Activated CD4-positive, alpha-beta T cell treated with anti-CD3 and anti-CD28 coated beads, Interleukin-2, amount 50 U/mL, for 24 hours (primary cell): ENCODE measurements around the gene SSNA1.

Experiments used
- DNase-seq, 2 donors: peaks; one replicate each; pipeline ENCODE4 v3.0.0-alpha.2; 2020; ENCODE audit warnings: low read depth in 1 of 2, low spot score in 1 of 2

The SSNA1 gene

DNA sequence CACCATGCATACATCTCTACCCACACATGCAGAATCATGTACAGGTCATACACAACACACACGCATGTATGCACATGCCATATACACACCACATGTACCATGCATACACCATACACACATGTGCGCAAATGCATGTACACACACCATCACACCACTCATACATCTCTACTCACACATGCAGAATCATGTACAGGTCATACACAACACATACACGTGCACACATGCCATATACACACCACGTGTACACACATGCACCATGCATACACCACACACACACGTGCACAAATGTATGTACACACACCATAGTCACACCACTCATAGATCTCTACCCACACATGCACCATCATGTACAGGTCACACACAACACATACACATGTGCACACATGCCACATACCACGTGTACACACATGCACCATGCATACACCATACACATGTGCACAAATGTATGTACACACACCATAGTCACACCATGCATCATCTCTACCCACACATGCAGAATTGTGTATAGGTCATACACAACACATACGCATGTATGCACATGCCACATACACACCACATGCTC, 35.6 kb upstream of the SSNA1 start:
- no peak for DNase-seq

DNA sequence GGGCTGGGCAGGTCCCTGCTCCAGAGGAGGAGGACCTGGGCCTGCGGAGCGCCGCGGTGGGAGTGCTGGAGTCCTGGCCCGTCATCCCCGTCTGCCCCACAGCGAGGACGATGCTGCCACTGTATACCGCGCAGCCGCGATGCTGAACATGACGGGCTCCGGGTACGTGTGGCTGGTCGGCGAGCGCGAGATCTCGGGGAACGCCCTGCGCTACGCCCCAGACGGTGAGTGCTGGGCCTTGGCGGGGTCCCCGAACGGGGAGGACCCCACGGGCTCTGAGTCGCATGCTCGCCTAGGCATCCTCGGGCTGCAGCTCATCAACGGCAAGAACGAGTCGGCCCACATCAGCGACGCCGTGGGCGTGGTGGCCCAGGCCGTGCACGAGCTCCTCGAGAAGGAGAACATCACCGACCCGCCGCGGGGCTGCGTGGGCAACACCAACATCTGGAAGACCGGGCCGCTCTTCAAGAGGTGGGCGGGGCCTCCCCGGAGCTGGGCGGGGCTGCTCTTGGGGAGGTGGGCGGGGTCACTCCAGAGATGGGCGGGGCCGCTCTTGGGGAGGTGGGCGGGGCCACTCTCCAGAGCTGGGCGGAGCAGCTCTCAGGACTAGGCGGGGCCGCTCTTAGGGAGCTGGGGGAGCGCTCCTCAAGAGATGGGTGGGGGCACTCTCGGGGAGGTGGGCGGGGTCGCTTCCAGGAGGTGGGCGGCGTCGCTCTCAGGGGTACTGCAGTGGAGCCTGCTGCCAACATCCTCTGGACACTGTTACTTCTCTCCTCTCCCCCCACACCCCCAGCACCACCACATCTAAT, 31.7 kb upstream of the SSNA1 start:
- DNase-seq, result peak; percentile 39

DNA sequence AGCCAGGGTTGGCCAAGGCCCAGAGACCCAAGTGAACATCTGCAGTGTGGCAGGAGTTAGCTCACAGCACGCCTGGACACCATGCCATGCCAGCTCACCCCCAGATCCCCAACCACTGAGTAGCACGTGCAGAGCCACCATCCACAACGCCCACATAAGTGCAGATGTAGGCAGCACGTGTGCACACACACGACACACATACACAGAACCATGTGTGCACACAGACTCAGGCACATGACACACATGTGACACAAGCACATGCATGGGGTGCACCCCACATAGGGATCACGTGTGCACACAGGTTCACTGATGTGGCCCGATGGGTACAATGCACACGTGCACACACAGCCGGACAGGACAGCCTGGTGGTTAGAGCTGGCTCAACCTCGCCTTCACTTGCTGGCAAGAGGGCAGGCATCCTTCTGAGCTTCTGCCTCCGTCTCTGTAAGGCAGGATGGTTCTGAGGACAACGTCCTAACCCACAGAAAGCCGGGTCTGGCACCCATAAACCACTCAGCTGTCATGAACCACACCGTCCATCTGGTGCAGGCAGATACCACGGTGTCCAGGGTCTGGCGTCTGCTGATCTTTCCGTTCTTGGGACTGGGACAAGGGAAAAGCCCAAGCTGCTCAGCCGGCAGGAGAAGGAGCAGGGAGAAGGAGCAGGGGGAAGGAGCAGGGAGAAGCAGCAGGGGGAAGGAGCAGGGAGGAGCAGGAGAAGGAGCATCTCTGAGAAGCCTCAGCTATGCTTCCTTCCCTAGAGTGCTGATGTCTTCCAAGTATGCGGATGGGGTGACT, 30.7 kb upstream of the SSNA1 start:
- no peak for DNase-seq

DNA sequence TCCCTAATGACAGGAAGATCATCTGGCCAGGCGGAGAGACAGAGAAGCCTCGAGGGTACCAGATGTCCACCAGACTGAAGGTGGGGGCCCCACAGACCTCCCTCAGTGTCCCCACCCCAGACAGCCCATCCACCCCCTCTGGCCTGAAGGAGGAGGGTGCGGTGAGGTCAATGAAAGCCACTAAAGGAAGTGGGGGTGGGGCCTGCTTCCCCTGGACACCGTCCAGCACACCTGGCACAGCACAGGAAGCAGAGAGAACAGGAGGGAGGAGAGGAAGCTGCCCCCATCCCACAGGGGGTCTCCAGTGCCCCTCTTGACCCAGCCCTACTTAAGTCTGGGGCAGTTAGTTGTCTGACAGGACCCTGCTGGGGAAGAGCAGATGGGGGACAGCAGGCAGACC, 29.9 kb upstream of the SSNA1 start:
- DNase-seq, result no peak

DNA sequence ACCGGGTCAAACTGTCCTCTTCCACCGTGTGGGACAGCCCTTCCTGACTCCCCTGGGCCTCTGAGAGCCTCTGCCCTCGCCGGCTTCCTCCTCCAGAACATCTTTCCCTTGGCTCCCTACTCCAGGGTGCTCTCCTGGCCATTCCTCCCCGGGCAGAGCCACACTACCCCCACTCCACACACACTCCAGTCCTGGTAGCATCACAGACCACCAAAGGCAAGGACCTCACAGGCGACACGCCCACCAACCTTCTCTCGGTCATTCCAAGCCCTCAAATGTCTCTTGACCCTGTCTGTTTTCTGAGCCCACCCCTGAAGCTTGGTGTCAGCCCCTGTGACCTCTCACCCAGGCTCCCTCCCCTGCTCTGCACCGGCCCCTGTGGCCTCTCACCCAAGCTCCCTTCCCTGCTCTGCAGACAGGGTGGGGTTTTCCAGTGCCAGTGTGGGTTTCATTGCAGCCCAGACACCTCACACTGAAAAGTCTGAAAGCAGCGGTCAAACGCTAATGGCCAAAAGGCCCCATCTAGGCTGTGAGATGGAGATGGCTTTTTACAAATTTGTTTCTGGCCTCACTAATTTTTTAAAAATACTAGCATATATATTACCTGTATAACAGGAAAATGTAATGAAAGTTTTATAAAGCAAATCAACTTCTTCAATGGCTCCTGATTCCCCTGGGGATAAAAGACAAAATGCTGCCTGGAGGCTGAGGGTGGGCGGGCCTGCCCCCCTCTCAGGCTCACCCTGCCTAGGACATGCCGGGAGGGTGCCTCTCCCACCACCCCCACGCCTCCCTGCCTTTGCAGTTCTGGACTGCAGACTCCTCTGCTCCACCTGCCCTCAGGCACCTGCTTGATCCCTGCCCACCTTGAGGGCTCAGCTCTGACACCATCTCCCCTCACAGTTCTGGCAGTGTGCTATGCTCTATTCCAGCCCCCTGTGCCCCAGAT, 29.1 kb upstream of the SSNA1 start:
- no peak for DNase-seq

DNA sequence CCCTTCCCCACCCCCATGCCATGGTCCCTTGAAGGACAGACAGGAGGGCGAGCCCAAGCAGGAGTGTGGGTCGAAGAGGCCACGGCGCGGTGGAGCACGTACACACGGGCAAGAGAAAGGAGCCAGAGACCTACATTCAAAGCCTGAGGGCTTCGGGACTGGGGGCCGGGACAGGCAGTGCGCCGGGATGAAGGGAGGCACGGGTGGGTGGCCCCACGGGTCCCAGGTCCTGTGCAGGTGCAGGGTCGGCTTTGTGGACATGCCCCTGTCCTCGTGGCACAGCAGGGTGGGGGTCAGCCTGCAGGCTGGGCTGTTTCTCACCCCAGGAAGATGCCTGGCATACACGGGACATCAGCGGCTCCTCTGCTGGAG, 28.4 kb upstream of the SSNA1 start:
- no peak for DNase-seq

DNA sequence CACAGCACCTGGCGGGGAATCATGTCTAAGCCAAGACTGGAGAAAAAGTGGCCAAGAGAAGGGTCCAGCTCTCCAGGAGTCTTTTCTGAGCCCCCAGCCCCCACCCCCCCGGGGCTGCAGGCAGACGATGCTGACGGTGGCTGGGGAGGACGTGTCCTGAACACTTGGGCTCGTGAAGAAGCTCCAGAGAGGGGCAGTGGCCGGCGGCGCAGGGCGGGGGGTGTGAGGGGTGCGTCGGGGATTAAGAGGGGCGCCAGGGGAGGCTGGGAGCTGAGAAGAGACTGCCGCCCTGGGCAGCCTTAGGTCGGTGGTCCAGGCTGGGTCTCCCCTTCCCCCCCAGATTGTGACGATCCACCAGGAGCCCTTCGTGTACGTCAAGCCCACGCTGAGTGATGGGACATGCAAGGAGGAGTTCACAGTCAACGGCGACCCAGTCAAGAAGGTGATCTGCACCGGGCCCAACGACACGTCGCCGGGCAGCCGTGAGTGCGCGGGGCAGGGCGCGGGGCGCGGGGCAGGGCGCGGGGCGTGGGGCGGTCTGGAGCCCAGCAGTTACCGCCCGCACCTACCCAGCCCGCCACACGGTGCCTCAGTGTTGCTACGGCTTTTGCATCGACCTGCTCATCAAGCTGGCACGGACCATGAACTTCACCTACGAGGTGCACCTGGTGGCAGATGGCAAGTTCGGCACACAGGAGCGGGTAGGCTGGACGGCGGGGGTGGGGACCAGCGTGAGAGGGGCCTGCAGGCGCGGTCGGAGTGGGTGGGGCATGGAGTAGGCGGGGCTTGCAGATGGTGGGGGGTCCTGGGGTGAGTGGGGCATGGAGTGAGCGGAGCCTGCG, 27.5 kb upstream of the SSNA1 start:
- no peak for DNase-seq

DNA sequence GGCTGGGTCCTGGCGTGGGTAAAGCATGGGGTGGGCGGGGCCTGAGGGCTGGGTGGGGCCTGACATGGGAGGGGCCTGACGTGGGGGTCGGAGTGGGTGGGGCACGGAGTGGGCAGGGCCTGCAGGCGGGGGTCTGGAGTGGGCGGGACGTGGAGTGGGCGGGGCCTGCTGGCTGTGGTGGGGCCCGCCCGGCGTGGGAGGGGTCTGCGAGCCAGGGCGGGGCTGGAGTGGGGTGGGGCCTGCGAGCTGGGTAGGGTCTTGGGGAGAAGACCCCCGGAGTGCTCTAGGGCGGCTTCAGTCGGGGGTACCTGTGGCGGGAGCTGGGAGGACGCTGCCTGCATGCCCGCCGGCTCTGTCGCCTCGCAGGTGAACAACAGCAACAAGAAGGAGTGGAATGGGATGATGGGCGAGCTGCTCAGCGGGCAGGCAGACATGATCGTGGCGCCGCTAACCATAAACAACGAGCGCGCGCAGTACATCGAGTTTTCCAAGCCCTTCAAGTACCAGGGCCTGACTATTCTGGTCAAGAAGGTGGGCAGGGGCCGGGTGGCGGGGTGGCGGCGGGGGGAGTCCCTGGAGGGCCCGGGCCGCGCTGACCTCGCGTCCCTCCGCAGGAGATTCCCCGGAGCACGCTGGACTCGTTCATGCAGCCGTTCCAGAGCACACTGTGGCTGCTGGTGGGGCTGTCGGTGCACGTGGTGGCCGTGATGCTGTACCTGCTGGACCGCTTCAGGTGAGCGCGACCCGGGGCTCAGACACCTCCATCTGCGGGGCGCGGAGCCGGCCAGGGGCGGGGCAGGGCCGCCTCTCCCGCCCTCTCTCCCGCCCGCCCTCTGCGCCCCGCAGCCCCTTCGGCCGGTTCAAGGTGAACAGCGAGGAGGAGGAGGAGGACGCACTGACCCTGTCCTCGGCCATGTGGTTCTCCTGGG, 26.7 kb upstream of the SSNA1 start:
- DNase-seq, result no peak

DNA sequence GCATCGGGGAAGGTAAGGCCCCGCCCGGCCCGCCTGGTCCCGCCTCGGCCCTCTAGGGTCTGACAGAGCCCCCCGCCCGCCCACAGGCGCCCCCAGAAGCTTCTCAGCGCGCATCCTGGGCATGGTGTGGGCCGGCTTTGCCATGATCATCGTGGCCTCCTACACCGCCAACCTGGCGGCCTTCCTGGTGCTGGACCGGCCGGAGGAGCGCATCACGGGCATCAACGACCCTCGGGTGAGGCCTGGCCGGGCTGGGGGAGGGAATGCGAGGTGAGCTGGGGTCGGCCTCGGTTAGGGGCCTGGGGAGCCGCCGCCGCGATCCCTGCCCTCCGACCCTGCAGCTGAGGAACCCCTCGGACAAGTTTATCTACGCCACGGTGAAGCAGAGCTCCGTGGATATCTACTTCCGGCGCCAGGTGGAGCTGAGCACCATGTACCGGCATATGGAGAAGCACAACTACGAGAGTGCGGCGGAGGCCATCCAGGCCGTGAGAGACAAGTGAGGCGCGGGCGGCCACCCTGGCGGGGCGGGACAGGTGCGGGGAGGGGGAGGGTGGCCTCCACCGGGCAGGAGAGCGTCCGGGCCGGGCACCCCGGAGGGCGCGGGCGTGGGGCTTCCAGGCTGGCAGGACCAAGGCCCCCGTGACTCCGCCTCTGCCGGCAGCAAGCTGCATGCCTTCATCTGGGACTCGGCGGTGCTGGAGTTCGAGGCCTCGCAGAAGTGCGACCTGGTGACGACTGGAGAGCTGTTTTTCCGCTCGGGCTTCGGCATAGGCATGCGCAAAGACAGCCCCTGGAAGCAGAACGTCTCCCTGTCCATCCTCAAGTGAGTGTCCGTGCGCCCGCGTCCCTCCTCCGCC, 25.7 kb upstream of the SSNA1 start:
- DNase-seq, result no peak

DNA sequence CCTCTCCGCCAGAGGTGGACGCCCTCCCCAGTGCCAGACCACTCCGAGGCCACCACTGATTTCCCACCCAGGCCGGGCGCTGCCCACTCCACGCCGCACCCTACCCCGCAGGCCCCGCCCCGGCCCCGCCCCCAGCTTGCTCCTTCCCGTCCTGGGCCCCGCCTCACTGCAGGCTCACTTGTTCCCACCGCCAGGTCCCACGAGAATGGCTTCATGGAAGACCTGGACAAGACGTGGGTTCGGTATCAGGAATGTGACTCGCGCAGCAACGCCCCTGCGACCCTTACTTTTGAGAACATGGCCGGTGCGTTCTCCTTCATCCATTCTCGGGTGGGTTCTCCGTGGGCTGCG, 25.1 kb upstream of the SSNA1 start:
- DNase-seq, result no peak

DNA sequence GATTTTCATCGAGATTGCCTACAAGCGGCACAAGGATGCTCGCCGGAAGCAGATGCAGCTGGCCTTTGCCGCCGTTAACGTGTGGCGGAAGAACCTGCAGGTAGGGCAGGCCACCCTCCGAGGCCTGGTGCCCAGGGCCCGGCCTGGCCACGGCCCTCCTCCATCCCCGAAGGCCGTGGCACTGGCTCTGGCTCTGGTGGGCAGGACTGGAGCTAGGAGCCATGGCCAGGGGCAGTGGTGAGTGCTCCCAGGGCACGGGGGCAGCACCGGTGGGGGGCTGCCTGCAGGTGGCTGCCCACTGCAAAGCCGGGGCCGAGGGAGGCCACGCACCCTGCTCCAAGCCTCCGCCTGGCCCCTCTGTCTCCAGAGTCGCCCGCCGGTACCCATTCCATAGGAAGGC, 24.7 kb upstream of the SSNA1 start:
- no peak for DNase-seq

DNA sequence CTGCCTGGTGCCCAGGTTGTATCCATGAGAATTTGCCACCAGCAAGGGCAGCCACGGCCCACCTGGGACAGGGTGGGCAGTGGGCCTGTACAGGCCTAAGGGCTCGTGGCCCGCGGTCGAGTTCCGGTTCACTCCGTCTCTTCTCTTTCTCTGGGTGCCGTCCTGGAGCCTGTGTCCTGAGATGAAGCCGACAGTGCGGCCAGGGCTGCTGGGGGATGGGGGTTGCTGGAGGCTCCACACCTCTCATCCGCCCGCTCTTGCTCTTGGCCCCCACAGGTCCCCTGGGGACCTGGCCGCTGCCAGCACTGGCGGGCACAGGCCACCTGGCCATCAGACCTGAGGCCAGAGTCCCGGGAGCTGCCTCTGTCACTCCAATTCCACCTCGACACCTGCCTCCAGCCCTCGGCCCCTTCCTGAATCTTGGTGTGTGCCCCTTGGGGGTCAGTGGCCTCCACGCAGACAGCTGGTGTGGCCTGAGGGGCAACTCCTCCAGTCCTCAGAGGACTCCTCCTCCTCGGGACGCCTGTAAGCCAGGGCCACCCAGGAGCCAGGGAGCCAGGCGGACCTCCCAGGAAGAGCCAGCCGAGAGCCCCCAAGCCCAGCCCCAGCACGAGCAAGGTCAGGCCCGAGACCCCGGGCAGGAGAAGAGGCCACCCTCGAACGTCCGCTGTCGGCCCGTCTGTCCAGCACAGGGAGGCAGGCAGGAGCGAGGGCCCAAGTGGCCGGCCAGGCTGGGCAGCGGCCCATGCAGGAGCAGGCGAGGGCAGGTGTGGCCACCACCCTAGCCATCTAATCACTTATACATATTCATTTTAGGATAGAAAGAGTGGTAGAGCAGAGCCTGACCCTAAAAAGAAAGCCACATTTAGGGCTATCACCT, 23.9 kb upstream of the SSNA1 start:
- DNase-seq, result no peak

DNA sequence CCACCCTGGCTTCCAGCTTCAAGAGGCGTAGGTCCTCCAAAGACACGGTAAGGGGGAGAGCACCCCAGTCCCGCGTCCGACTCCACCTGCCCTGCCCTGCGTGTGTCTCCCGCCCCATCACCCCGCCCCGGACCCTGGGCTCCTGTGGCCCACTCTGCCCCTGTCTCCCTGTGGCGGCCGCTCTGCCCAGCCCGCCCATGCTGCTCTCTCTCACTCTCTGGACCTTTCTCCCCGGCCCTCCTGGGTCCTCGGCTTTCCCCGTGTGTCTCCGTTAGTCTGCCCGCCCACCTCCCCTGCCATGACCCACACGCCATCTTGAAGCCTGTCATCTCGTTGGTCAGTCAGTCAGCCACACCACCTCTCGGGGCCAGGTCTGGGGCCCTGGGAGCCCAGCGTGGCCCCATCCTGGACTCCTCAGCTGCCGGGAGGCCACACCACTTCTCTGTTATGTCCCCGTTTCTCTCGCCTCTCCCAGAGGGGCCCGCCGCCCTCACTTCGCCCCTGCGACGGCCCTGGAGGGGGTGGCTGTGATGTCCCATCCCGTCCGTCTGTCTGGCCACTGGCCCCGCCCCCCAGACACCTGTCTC, 23.1 kb upstream of the SSNA1 start:
- no peak for DNase-seq

DNA sequence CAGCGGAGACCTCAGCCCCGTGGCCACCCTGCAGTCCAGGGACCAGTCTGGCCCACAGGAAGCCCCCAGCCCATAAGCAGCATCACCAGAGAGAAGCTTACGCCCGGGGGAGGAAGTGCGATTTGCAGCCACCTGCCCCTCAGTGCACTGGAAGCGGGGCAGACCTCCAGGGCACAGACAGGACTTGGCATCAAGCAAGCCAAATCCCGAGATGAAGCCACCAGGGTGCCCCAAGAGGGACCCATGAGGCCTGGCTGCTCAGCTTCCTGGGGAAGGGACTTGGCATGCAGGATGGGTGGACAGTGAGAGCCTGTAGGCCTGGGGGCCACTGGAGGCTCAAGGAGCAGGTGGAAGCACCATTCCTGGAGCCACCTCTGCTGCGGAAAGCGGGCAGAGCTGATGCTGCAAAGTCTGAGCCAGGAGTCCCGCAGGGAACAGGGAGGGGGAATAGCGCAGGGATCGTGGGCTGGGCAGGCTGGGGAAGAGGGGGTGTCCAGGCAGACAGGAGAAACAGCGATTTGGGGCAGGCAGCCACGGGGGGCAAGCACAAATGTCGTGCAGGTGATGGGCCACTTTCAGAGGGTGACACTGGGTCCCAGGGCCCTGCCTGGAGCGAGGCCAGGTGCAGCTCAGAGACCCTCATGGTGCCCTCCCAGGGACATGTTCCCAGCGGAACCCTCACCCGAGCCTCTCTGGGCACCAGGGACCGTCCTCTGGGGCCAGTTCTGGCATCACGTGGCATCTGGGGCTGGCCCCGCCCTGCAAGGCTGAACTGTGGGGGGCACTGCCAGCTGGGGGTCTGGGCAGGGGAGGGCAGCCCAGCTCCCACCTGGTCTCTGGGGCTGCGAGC, 21.9 kb upstream of the SSNA1 start:
- DNase-seq, result no peak

DNA sequence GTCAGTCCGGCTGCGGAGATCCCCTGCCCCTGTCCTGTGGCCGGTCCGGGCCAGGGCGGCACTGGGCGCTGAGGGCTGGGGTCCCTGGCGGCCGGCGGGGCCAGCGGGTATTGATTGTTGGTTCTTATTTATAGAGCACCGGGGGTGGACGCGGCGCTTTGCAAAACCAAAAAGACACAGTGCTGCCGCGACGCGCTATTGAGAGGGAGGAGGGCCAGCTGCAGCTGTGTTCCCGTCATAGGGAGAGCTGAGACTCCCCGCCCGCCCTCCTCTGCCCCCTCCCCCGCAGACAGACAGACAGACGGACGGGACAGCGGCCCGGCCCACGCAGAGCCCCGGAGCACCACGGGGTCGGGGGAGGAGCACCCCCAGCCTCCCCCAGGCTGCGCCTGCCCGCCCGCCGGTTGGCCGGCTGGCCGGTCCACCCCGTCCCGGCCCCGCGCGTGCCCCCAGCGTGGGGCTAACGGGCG, 21.2 kb upstream of the SSNA1 start:
- DNase-seq, result no peak
